Measurements from ENCODE around the gene LYRM4. TPM values are rescaled to one million over a fixed set of nuclear protein-coding genes. Genes with fewer than 3 reads are reported as not detected.

Gene LYRM4
- total RNA-seq, 1 experiment from 2014 or later = 36.1 TPM

GRCh38 chr6:5153186-5153585, 107.6 kb downstream of the LYRM4 start:
- no peak for DNase-seq (ENCODE audit: unreplicated experiment)
- Mint-ChIP-seq H3K27me3 (ENCODE audit: insufficient read depth, unreplicated experiment) (no peaks in the 10 kb centered on the region), H3K4me1 (ENCODE audit: insufficient read depth, unreplicated experiment) (peaks cover 13% of the 10 kb centered on the region), H3K27ac (ENCODE audit: low read depth, unreplicated experiment) (no peak overlapping the region), H3K9me3 (ENCODE audit: unreplicated experiment) (no peaks in the 10 kb centered on the region), H3K36me3 (ENCODE audit: insufficient read depth, unreplicated experiment) (no peaks in the 10 kb centered on the region), H3K4me3 (ENCODE audit: unreplicated experiment) (no peak overlapping the region)
- TF ChIP-seq CTCF (IDR thresholded peaks at IDR 0.05; ENCODE audit: unreplicated experiment) = no peak
- BruUV-seq (replicated peaks) = no TSS peak
- intact Hi-C loops (cut with micrococcal nuclease) = no loop called here
- POLR2A ChIA-PET = interaction anchor here (0.9 kb wide), 1 partner anchor 149 kb away, joined by 3 read pairs; no protein-coding TSS in a partner anchor
- CTCF ChIA-PET = interaction anchor here (1.8 kb wide), 1 partner anchor 10 kb away, joined by 10 read pairs; no protein-coding TSS in a partner anchor

DNA sequence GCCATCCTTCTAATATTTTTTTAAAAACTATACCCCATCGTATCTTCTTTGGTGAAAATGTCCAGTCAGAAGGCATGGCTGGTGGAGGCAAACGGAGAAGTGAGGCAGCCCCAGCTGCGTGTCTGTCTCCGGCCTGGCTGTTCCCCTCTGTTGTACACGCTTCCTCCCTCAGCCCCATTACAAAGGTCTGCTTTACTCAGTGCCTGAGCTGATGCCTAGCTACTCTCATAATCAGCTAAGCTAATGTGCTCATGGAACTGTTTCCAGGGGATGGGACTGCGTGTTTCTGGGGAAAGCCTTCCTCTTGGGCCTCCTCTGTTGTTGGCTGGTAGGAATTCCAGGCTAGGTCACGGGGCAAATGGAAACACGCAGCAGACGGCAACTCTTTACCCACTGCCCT, 108.3 kb downstream of the LYRM4 start:
- intact Hi-C loops (cut with micrococcal nuclease) = no loop called here
- no TSS peak for BruUV-seq (replicated peaks)
- H3K27ac Mint-ChIP-seq (ENCODE audit: low read depth, unreplicated experiment) = no peak overlapping the region
- no peak overlapping the region for H3K4me3 Mint-ChIP-seq (ENCODE audit: unreplicated experiment)
- H3K36me3 Mint-ChIP-seq (ENCODE audit: insufficient read depth, unreplicated experiment) = no peaks in the 10 kb centered on the region
- no peaks in the 10 kb centered on the region for H3K9me3 Mint-ChIP-seq (ENCODE audit: unreplicated experiment)
- TF ChIP-seq CTCF (IDR thresholded peaks at IDR 0.05; ENCODE audit: unreplicated experiment) = no peak
- ChIA-PET POLR2A (interaction anchor here (1.3 kb wide), 1 partner anchor 108 kb away, joined by 3 read pairs; the partner anchor contains the start of gene LYRM4), CTCF (interaction anchor here (0.6 to 2.7 kb wide), 4 partner anchors 9 to 354 kb away, joined by 3 to 10 read pairs (median 6); no protein-coding TSS in a partner anchor)
- DNase-seq (ENCODE audit: unreplicated experiment) = no peak
- peaks cover 13% of the 10 kb centered on the region for H3K4me1 Mint-ChIP-seq (ENCODE audit: insufficient read depth, unreplicated experiment)
- H3K27me3 Mint-ChIP-seq (ENCODE audit: insufficient read depth, unreplicated experiment) = no peaks in the 10 kb centered on the region

DNA sequence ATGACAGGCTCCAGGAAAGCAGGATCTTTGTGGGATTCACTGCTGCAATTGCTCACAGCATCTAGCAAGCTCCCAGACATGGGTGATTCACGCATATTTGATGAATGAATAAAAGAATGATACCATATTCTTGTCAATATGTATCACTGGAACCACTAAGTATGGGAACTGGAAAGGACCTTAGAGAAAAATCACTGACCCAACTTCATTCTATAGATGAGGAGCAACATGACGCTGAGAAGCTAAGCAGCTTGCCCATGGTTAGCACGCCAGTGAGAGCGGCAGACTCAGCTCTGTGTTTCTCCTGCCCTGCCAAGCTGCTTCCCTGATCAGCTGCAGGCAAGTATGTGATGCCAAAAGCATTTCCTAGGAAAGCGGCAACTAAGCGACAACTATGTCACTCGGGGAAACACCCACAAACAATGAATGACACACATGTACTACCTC, 108.8 kb downstream of the LYRM4 start:
- peak; percentile 30 for DNase-seq (ENCODE audit: unreplicated experiment)
- no peak overlapping the region for H3K27ac Mint-ChIP-seq (ENCODE audit: low read depth, unreplicated experiment)
- H3K27me3 Mint-ChIP-seq (ENCODE audit: insufficient read depth, unreplicated experiment) = no peaks in the 10 kb centered on the region
- no peak for TF ChIP-seq CTCF (IDR thresholded peaks at IDR 0.05; ENCODE audit: unreplicated experiment)
- CTCF ChIA-PET = interaction anchor here (0.6 to 2.7 kb wide), 3 partner anchors 9 to 151 kb away, joined by 3 to 10 read pairs (median 8); no protein-coding TSS in a partner anchor
- H3K4me3 Mint-ChIP-seq (ENCODE audit: unreplicated experiment) = no peak overlapping the region
- intact Hi-C loops (cut with micrococcal nuclease) = no loop called here
- no TSS peak for BruUV-seq (replicated peaks)
- no peaks in the 10 kb centered on the region for H3K36me3 Mint-ChIP-seq (ENCODE audit: insufficient read depth, unreplicated experiment)
- POLR2A ChIA-PET = interaction anchor here (1.3 kb wide), 1 partner anchor 109 kb away, joined by 3 read pairs; the partner anchor contains the start of gene LYRM4
- peaks cover 13% of the 10 kb centered on the region for H3K4me1 Mint-ChIP-seq (ENCODE audit: insufficient read depth, unreplicated experiment)
- no peaks in the 10 kb centered on the region for H3K9me3 Mint-ChIP-seq (ENCODE audit: unreplicated experiment)

DNA sequence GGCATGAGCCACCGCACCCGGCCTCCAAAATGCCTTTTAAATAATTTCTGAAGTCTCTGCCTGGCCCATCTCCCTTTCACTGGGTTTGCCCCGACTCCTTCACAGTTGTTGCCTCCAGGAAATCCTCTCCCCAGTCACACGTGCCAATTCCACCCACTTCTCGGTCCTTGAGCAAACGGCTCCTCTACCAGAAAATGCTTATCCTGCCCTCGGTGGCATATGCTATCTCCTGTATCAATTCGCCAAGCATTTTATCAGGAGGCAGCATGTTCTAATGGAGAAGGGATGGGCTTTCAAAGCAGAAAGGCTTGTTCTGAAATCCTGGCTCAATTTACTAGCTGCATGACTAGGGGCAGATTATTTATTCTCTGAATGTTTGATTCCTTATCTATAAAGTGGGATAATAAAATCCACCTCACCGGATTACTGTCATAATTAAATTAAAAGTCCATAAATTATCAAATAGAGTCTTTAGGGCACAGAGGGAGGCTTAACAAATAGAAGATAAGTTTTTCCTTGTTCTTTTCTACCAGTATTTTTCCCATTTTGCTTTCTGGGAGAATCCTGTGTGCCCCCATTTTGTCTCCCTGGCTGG, 109.3 kb downstream of the LYRM4 start:
- DNase-seq (ENCODE audit: unreplicated experiment) = no peak

More for the DNA sequence above, 109.3 kb downstream of the LYRM4 start:
- TF ChIP-seq CTCF (IDR thresholded peaks at IDR 0.05; ENCODE audit: unreplicated experiment) = no peak
- ChIA-PET CTCF (interaction anchor here (1.8 to 2.7 kb wide), 2 partner anchors 8 to 151 kb away, joined by 8 to 10 read pairs; no protein-coding TSS in a partner anchor), POLR2A (interaction anchor here (1.3 kb wide), 1 partner anchor 109 kb away, joined by 3 read pairs; the partner anchor contains the start of gene LYRM4)
- Mint-ChIP-seq H3K27me3 (ENCODE audit: insufficient read depth, unreplicated experiment) (no peaks in the 10 kb centered on the region), H3K27ac (ENCODE audit: low read depth, unreplicated experiment) (no peak overlapping the region), H3K4me1 (ENCODE audit: insufficient read depth, unreplicated experiment) (peaks cover 13% of the 10 kb centered on the region), H3K36me3 (ENCODE audit: insufficient read depth, unreplicated experiment) (no peaks in the 10 kb centered on the region), H3K4me3 (ENCODE audit: unreplicated experiment) (no peak overlapping the region), H3K9me3 (ENCODE audit: unreplicated experiment) (no peaks in the 10 kb centered on the region)
- no TSS peak for BruUV-seq (replicated peaks)
- intact Hi-C loops (cut with micrococcal nuclease) = no loop called here
